SK-N-SH treated with all-trans-retinoic acid at 6 μM for 48 hours (cell line): ENCODE measurements around the gene TFAP2B.

Source experiments
- ATAC-seq: fragments of 200-7000 bp; cut with Tn5 transposase; 3 replicates; pipeline ENCODE4 v1.9.1; 2020; ENCODE audit warnings: mild to moderate bottlenecking, moderate library complexity
- ARNTL ChIP-seq: fragments of 450-650 bp; formaldehyde crosslinking; IDR thresholded peaks from 2 replicates; pipeline ENCODE4 v1.5.0; 2020; ENCODE audit warnings: low read depth, mild to moderate bottlenecking, moderate library complexity, borderline replicate concordance
- BACH2 ChIP-seq: fragments of 250-450 bp; sonication (Bioruptor Pico); IDR thresholded peaks from 2 replicates; pipeline ENCODE4 v1.9.0; 2021; ENCODE audit warnings: mild to moderate bottlenecking, borderline replicate concordance
- CREB5 ChIP-seq: fragments of 250-450 bp; sonication (Bioruptor Pico); IDR thresholded peaks from 2 replicates; pipeline ENCODE4 v1.5.1; 2020; ENCODE audit warnings: low read depth, mild to moderate bottlenecking, moderate library complexity
- CSDC2 ChIP-seq: fragments of 250-450 bp; sonication (Bioruptor Pico); IDR thresholded peaks from 2 replicates; pipeline ENCODE4 v1.5.0; 2020; ENCODE audit warnings: mild to moderate bottlenecking, moderate library complexity
- ESRRG ChIP-seq: fragments of 250-450 bp; sonication (Bioruptor Pico); IDR thresholded peaks from 2 replicates; pipeline ENCODE4 v1.6.1; 2021; ENCODE audit warnings: mild to moderate bottlenecking
- GLIS3 ChIP-seq: fragments of 250-450 bp; sonication (Bioruptor Pico); IDR thresholded peaks from 2 replicates; pipeline ENCODE4 v1.5.0; 2020; ENCODE audit warnings: mild to moderate bottlenecking, moderate library complexity
- ISL1 ChIP-seq: fragments of 250-450 bp; sonication (Bioruptor Pico); IDR thresholded peaks from 2 replicates; pipeline ENCODE4 v2.1.2; 2022; ENCODE audit warnings: mild to moderate bottlenecking, moderate library complexity
- OSR1 ChIP-seq: fragments of 250-450 bp; sonication (Bioruptor Pico); IDR thresholded peaks from 2 replicates; pipeline ENCODE4 v1.8.0; 2022; ENCODE audit warnings: moderate library complexity, mild to moderate bottlenecking, inconsistent platforms
- PATZ1 ChIP-seq: fragments of 250-450 bp; sonication (Bioruptor Pico); IDR thresholded peaks from 2 replicates; pipeline ENCODE4 v1.8.0; 2020; ENCODE audit warnings: mild to moderate bottlenecking, moderate library complexity, borderline replicate concordance
- POU6F1 ChIP-seq: fragments of 250-450 bp; sonication (Bioruptor Pico); IDR thresholded peaks from 2 replicates; pipeline ENCODE4 v1.8.0; 2021; ENCODE audit warnings: low read depth, mild to moderate bottlenecking, moderate library complexity, borderline replicate concordance
- PPARA ChIP-seq: fragments of 250-450 bp; sonication (Bioruptor Pico); IDR thresholded peaks from 2 replicates; pipeline ENCODE4 v1.5.0; 2020; ENCODE audit warnings: mild to moderate bottlenecking, borderline replicate concordance
- RARB ChIP-seq: fragments of 250-450 bp; sonication (Bioruptor Pico); IDR thresholded peaks from 2 replicates; pipeline ENCODE4 v1.8.0; 2021; ENCODE audit warnings: mild to moderate bottlenecking, moderate library complexity
- SNAI2 ChIP-seq: fragments of 250-450 bp; sonication (Bioruptor Pico); IDR thresholded peaks from 2 replicates; pipeline ENCODE4 v1.5.0; 2020; ENCODE audit warnings: mild to moderate bottlenecking, moderate library complexity
- TCF4 ChIP-seq: fragments of 250-450 bp; sonication (Bioruptor Pico); IDR thresholded peaks from 2 replicates; pipeline ENCODE4 v1.8.0; 2021; ENCODE audit warnings: mild to moderate bottlenecking, moderate library complexity, borderline replicate concordance
- TSHZ2 ChIP-seq: fragments of 250-450 bp; sonication (Bioruptor Pico); IDR thresholded peaks from 2 replicates; pipeline ENCODE4 v1.5.0; 2020; ENCODE audit warnings: mild to moderate bottlenecking, moderate library complexity
- ZC3H10 ChIP-seq: fragments of 250-450 bp; sonication (Bioruptor Pico); IDR thresholded peaks from 2 replicates; pipeline ENCODE4 v1.5.1; 2021; ENCODE audit warnings: mild to moderate bottlenecking, moderate library complexity
- ZFP3 ChIP-seq: fragments of 250-450 bp; sonication (Bioruptor Pico); IDR thresholded peaks from 2 replicates; pipeline ENCODE4 v1.5.0; 2020; ENCODE audit warnings: mild to moderate bottlenecking, moderate library complexity
- ZFP30 ChIP-seq: fragments of 450-650 bp; formaldehyde crosslinking; IDR thresholded peaks from 2 replicates; pipeline ENCODE4 v1.5.0; 2022; ENCODE audit warnings: mild to moderate bottlenecking, moderate library complexity
- ZNF565 ChIP-seq: fragments of 450-650 bp; formaldehyde crosslinking; conservative IDR thresholded peaks from 2 replicates; pipeline ENCODE4 v1.5.0; 2020; ENCODE audit warnings: low read depth, mild to moderate bottlenecking, moderate library complexity
- ZNF70 ChIP-seq: fragments of 450-650 bp; formaldehyde crosslinking; IDR thresholded peaks from 2 replicates; pipeline ENCODE4 v1.5.0; 2020; ENCODE audit warnings: mild to moderate bottlenecking, moderate library complexity
- ZNF8 ChIP-seq: fragments of 450-650 bp; formaldehyde crosslinking; IDR thresholded peaks from 2 replicates; pipeline ENCODE4 v1.5.0; 2020; ENCODE audit warnings: mild to moderate bottlenecking, moderate library complexity

Gene TFAP2B

GRCh38 chr6:50846852-50847155, 28.1 kb downstream of the TFAP2B start:
- no peak for ATAC-seq

GRCh38 chr6:50847890-50848594, 29.4 kb downstream of the TFAP2B start:
- ATAC-seq: no peak
- no peak for TF ChIP-seq PPARA (CRISPR knock-in tag)
- TF ChIP-seq ZNF565 (CRISPR knock-in tag): no peak
- TF ChIP-seq ZFP3 (CRISPR knock-in tag): no peak
- TF ChIP-seq ESRRG (CRISPR knock-in tag): no peak
- TF ChIP-seq ZFP30: no peak
- TF ChIP-seq CSDC2: no peak
- no peak for TF ChIP-seq ZNF8 (CRISPR knock-in tag)
- no peak for TF ChIP-seq ZC3H10
- no peak for TF ChIP-seq ARNTL (CRISPR knock-in tag)
- TF ChIP-seq, all 23 proteins: peak for 0

More at GRCh38 chr6:50846852-50847155, 28.1 kb downstream of the TFAP2B start:
- TF ChIP-seq POU6F1 (CRISPR knock-in tag) (no peak), ZNF70 (CRISPR knock-in tag) (no peak), TCF4 (CRISPR knock-in tag) (no peak), ISL1 (CRISPR knock-in tag) (no peak), ZNF565 (CRISPR knock-in tag) (no peak), BACH2 (CRISPR knock-in tag) (no peak)
- TF ChIP-seq, all 23 proteins: peak for 0

- TF ChIP-seq TCF4 (CRISPR knock-in tag): no peak
- no peak for TF ChIP-seq TSHZ2 (CRISPR knock-in tag)
- no peak for TF ChIP-seq SNAI2 (CRISPR knock-in tag)
- no peak for TF ChIP-seq POU6F1 (CRISPR knock-in tag)
- no peak for TF ChIP-seq PATZ1 (CRISPR knock-in tag)
- no peak for TF ChIP-seq RARB (CRISPR knock-in tag)
- no peak for TF ChIP-seq CREB5
- no peak for TF ChIP-seq GLIS3 (CRISPR knock-in tag)
- no peak for TF ChIP-seq ESRRG (CRISPR knock-in tag)
- no peak for TF ChIP-seq CSDC2
- TF ChIP-seq ZFP3 (CRISPR knock-in tag): no peak
- TF ChIP-seq ZNF565 (CRISPR knock-in tag): no peak
- no peak for TF ChIP-seq ZFP30
- TF ChIP-seq OSR1 (CRISPR knock-in tag): no peak
- TF ChIP-seq ZNF70 (CRISPR knock-in tag): no peak
- no peak for TF ChIP-seq ZC3H10
- ATAC-seq: peak; percentile 46
These were observed 30.5 kb downstream of the TFAP2B start for GRCh38 chr6:50848989-50849795.
